Transverse colon (tissue), 4 donors: ENCODE data around the gene PEX3.

Experiments used
- EP300 ChIP-seq: sonication (generic); formaldehyde crosslinking; IDR thresholded peaks from one replicate; pipeline ENCODE4 v1.6.1; 2017; ENCODE audit warnings: antibody characterized with exemption, low read depth
- POLR2A ChIP-seq: fragments of 450-650 bp; IDR thresholded peaks from one replicate; pipeline ENCODE4 v1.6.1; 2016; ENCODE audit warnings: antibody characterized with exemption, mild to moderate bottlenecking, moderate library complexity
- POLR2AphosphoS5 ChIP-seq, 3 donors: sonication (generic); formaldehyde crosslinking; IDR thresholded peaks; one replicate each; pipeline ENCODE4 v1.6.1; 2016; ENCODE audit warnings: antibody characterized with exemption in 3 of 3
- TF ChIP-seq, protein P1 (sequence below), 5 experiments: fragments of 200-600 bp in 3 of 5; fragments of 450-650 bp in 2 of 5; sonication (generic) in 3 of 5; IDR thresholded peaks; 1 replicate in 2 of 5; 2 replicates in 3 of 5; pipeline ENCODE4 v1.5.1; 2016 to 2017; ENCODE audit warnings: antibody characterized with exemption in 5 of 5, inconsistent platforms in 3 of 5, mild to moderate bottlenecking in 2 of 5, moderate library complexity in 1 of 5

DNA sequence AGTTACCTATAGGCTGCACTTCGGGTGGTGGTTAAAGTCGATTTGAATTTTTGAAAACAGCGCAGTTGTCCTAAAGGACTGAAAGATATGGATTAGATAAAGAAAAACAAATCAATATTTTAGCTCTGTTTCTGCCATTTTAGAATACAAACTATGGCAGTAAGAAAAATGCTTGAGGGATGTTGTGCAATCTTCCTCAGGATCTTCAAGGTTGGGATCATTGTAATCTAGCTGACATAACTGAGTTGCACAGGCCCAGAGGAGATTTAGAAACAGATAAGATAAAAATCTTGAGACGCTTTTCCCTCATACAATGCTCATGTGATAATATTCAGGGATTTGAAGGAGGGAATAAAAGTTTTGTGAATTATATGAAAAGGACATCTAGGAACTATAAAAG, 926 bp downstream of the PEX3 start:
- TF ChIP-seq, protein P1, sequence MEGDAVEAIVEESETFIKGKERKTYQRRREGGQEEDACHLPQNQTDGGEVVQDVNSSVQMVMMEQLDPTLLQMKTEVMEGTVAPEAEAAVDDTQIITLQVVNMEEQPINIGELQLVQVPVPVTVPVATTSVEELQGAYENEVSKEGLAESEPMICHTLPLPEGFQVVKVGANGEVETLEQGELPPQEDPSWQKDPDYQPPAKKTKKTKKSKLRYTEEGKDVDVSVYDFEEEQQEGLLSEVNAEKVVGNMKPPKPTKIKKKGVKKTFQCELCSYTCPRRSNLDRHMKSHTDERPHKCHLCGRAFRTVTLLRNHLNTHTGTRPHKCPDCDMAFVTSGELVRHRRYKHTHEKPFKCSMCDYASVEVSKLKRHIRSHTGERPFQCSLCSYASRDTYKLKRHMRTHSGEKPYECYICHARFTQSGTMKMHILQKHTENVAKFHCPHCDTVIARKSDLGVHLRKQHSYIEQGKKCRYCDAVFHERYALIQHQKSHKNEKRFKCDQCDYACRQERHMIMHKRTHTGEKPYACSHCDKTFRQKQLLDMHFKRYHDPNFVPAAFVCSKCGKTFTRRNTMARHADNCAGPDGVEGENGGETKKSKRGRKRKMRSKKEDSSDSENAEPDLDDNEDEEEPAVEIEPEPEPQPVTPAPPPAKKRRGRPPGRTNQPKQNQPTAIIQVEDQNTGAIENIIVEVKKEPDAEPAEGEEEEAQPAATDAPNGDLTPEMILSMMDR (IDR thresholded peaks at IDR 0.05) = no peak
- TF ChIP-seq POLR2A (no peak), EP300 (no peak), POLR2AphosphoS5 (IDR thresholded peaks at IDR 0.05) (no peak)
